ENCODE results near the gene DAPK2. TPM values are rescaled to one million over a fixed set of nuclear protein-coding genes. Genes with fewer than 3 reads are reported as not detected.

DAPK2 gene
- total RNA-seq, 4 donors from 2014 or later: 64.6 to 189 (median 125) TPM

DNA sequence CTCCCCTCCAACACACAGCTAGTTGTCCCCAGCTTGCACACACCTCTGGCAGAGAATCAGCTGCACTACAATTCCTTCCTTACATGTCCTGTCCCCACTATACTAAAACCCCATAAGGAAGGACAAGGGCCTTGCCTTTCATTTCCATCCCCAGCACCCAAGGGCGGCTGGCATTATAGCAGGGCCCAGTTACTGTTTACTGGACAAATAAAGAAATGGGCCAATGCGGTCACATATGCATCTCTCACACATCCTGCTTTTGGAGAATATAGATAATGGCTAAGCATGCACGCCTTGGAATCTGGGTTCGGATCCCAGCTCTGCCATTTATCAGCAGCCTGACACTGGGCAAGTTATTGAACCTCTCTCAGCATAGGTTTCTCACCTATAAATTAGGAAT, 99.1 kb downstream of the DAPK2 start:
- H3K36me3 ChIP-seq: no peaks in the 10 kb centered on the region
- H3K4me3 ChIP-seq: no peak overlapping the region
- H3K27me3 ChIP-seq: no peaks in the 10 kb centered on the region
- H3K9me3 ChIP-seq: no peaks in the 10 kb centered on the region
- no peak for DNase-seq
- peaks cover 0 to 6% (median 0%) of the 10 kb centered on the region in 4 donors for H3K4me1 ChIP-seq
- TF ChIP-seq POLR2A (IDR thresholded peaks at IDR 0.05) (no peak), CTCF (IDR thresholded peaks at IDR 0.05) (no peak)
- no peak overlapping the region for H3K27ac ChIP-seq

GRCh38 chr15:63946524-63947065, 99.7 kb downstream of the DAPK2 start:
- H3K27me3 ChIP-seq: no peaks in the 10 kb centered on the region
- peak overlapping the region in 1 of 4 donors; percentile 9 for H3K27ac ChIP-seq
- DNase-seq: no peak
- TF ChIP-seq POLR2A (IDR thresholded peaks at IDR 0.05) (no peak), CTCF (IDR thresholded peaks at IDR 0.05) (no peak)
- H3K4me1 ChIP-seq: peaks cover 0 to 6% (median under 1%) of the 10 kb centered on the region in 4 donors
- no peaks in the 10 kb centered on the region for H3K36me3 ChIP-seq
- no peak overlapping the region for H3K4me3 ChIP-seq
- no peaks in the 10 kb centered on the region for H3K9me3 ChIP-seq

- Histone ChIP-seq H3K27ac (no peak overlapping the region), H3K4me3 (no peak overlapping the region), H3K27me3 (no peaks in the 10 kb centered on the region), H3K9me3 (no peaks in the 10 kb centered on the region), H3K36me3 (no peaks in the 10 kb centered on the region), H3K4me1 (peaks cover 0 to 10% (median 4%) of the 10 kb centered on the region in 4 donors)
- TF ChIP-seq POLR2A (IDR thresholded peaks at IDR 0.05): no peak
- TF ChIP-seq CTCF (IDR thresholded peaks at IDR 0.05): peak in 1 of 6 experiments; percentile 23
- no peak for DNase-seq
Measured at GRCh38 chr15:63945838-63946298, 100.4 kb downstream of the DAPK2 start.

- peak; percentile 69 to 91 (median 81) for DNase-seq
- no peaks in the 10 kb centered on the region for H3K27me3 ChIP-seq
- no peak for TF ChIP-seq POLR2A (IDR thresholded peaks at IDR 0.05)
- TF ChIP-seq CTCF (IDR thresholded peaks at IDR 0.05): peak; percentile 81 to 95 (median 89)
- H3K4me1 ChIP-seq: peaks cover 0 to 12% (median 7%) of the 10 kb centered on the region in 4 donors
- H3K9me3 ChIP-seq: no peaks in the 10 kb centered on the region
- H3K27ac ChIP-seq: no peak overlapping the region
- no peaks in the 10 kb centered on the region for H3K36me3 ChIP-seq
- no peak overlapping the region for H3K4me3 ChIP-seq
Measured at GRCh38 chr15:63945007-63945788, 101.1 kb downstream of the DAPK2 start.

- H3K4me3 ChIP-seq: no peak overlapping the region
- TF ChIP-seq POLR2A (IDR thresholded peaks at IDR 0.05) (no peak), CTCF (IDR thresholded peaks at IDR 0.05) (no peak)
- H3K9me3 ChIP-seq: no peaks in the 10 kb centered on the region
- no peak for DNase-seq
- no peak overlapping the region for H3K27ac ChIP-seq
- peaks cover 0 to 17% (median 11%) of the 10 kb centered on the region in 4 donors for H3K4me1 ChIP-seq
- H3K36me3 ChIP-seq: no peaks in the 10 kb centered on the region
- no peaks in the 10 kb centered on the region for H3K27me3 ChIP-seq
Measured at GRCh38 chr15:63944681-63944955, 101.7 kb downstream of the DAPK2 start.

Data from Peyer's patch (tissue), 4 donors.